Activated CD4-positive, alpha-beta T cell treated with anti-CD3 and anti-CD28 coated beads, Interleukin-2, amount 10 ng/mL, durations not matched to agents 24 days and 14 days (primary cell): Measurements from ENCODE around the gene GALNS. TPM values are rescaled to one million over a fixed set of nuclear protein-coding genes. Genes with fewer than 3 reads are reported as not detected.
"Not testable (repeated sequence)": the region's sequence is repeated elsewhere in the genome, so short reads cannot be mapped to it uniquely, and the experiment has no call there.

Experiments used
- DNase-seq: peaks from one replicate; pipeline ENCODE4 v3.0.0; 2022
- H3K27ac Mint-ChIP-seq: one replicate; pipeline ENCODE4 v1.8.0; 2022; ENCODE audit warnings: mild to moderate bottlenecking, mixed read lengths
- H3K27me3 Mint-ChIP-seq: one replicate; pipeline ENCODE4 v1.8.0; 2022; ENCODE audit warnings: mixed read lengths
- H3K36me3 Mint-ChIP-seq: one replicate; pipeline ENCODE4 v1.8.0; 2022; ENCODE audit warnings: low read depth, mild to moderate bottlenecking, mixed read lengths
- H3K4me1 Mint-ChIP-seq: one replicate; pipeline ENCODE4 v1.8.0; 2021; ENCODE audit warnings: mixed read lengths
- H3K4me3 Mint-ChIP-seq: one replicate; pipeline ENCODE4 v1.8.0; 2022; ENCODE audit warnings: mild to moderate bottlenecking, moderate library complexity, mixed read lengths
- H3K9me3 Mint-ChIP-seq: one replicate; pipeline ENCODE4 v1.8.0; 2021; ENCODE audit warnings: mixed read lengths
- intact Hi-C: fragments of 100-400 bp; cut with micrococcal nuclease; formaldehyde crosslinking; loops from one replicate; pipeline ENCODE4 v1.15.1; 2023
- total RNA-seq: library from RNA; stranded (reverse); gene quantifications from 2 replicates; pipeline ENCODE4 v1.2.3, GENCODE V29; 2022

Gene GALNS
- total RNA-seq, 1 donor from 2014 or later = 23.2 TPM

- intact Hi-C loops = loop anchor here (5.0 to 10.0 kb wide), 2 partner anchors 127 to 325 kb away; partner anchors contain the start of genes CYBA and ZFPM1
- DNase-seq = no peak
- Mint-ChIP-seq H3K4me3 (peak overlapping the region; percentile 81), H3K9me3 (no peaks in the 10 kb centered on the region), H3K36me3 (peaks cover 4% of the 10 kb centered on the region), H3K4me1 (peaks cover 40% of the 10 kb centered on the region), H3K27me3 (no peaks in the 10 kb centered on the region), H3K27ac (peak overlapping the region; percentile 81)
Observed at GRCh38 chr16:88779406-88780141, 77.2 kb downstream of the GALNS start.

GRCh38 chr16:88778541-88779065, 78.1 kb downstream of the GALNS start:
- H3K27ac Mint-ChIP-seq = peak overlapping the region; percentile 56
- no peaks in the 10 kb centered on the region for H3K9me3 Mint-ChIP-seq
- peaks cover 4% of the 10 kb centered on the region for H3K36me3 Mint-ChIP-seq
- no peaks in the 10 kb centered on the region for H3K27me3 Mint-ChIP-seq
- no peak overlapping the region for H3K4me3 Mint-ChIP-seq
- intact Hi-C loops = no loop called here
- no peak for DNase-seq
- peaks cover 39% of the 10 kb centered on the region for H3K4me1 Mint-ChIP-seq

- no peak overlapping the region for H3K27ac Mint-ChIP-seq
- intact Hi-C loops = no loop called here
- H3K9me3 Mint-ChIP-seq = no peaks in the 10 kb centered on the region
- no peak for DNase-seq
- no peak overlapping the region for H3K4me3 Mint-ChIP-seq
- no peaks in the 10 kb centered on the region for H3K27me3 Mint-ChIP-seq
- peaks cover 4% of the 10 kb centered on the region for H3K36me3 Mint-ChIP-seq
- H3K4me1 Mint-ChIP-seq = peaks cover 35% of the 10 kb centered on the region
Observed at GRCh38 chr16:88778271-88778525, 78.5 kb downstream of the GALNS start.

DNA sequence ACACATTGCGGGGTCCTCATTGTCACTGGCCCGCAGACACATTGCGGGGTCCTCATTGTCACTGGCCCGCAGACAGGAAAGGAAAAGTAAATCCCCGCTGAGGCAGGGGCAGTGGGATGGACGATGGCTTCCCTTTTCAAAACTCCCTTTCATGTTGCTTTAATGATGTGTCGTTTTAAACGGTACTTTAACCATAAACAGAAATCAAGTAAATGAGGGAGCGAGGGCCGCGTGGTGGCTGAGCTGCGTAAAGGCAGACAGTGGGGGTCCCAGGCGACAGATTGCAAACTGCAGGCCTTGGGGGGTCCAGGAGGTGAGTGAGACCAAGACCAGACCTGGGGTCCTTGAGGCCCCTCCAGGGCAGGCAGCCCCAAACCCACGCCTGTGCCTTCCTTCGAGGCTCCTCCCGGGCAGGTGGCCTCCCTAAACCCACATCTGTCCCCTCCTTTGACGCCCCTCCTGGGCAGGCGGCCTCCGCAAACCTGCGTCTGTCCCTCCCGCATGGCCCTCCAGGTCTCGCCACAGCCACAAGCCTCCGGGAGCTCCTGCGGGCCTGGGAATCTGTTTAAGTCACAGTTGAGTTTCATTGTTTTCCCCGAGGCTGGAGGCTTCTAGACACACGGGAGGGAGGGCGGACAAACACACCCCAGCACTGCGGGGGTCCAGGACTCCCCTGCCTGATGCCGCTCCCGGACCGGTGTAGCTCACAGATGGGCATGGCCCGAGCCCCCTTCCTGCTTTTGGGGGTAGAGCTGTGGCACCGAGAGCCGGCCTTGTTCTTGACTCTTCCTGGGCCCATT, 79.1 kb downstream of the GALNS start:
- intact Hi-C loops = no loop called here
- no peaks in the 10 kb centered on the region for H3K9me3 Mint-ChIP-seq
- peaks cover 29% of the 10 kb centered on the region for H3K4me1 Mint-ChIP-seq
- no peaks in the 10 kb centered on the region for H3K27me3 Mint-ChIP-seq
- H3K27ac Mint-ChIP-seq = no peak overlapping the region
- no peak overlapping the region for H3K4me3 Mint-ChIP-seq
- peaks cover 2% of the 10 kb centered on the region for H3K36me3 Mint-ChIP-seq
- no peak for DNase-seq

DNA sequence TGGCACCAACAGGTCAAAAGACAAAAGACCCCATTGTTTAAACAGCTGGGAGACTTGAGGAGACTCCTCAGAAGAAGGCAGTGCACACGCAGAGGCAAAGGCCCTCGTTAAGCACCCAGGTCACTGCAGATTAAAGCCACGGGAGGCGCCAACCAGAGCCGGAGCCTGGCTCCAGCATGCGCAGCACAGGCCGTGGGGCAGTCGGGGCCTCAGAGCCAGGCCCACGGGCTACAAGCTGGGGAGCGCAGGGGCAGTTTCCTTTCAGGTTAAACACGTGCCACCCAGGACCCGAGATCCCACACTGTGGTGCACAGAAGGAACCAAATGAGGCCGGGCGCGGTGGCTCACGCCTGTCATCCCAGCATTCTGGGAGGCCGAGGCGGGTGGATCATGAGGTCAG, 80.9 kb downstream of the GALNS start:
- Mint-ChIP-seq H3K27me3 (no peaks in the 10 kb centered on the region), H3K36me3 (no peaks in the 10 kb centered on the region), H3K4me1 (peaks cover 12% of the 10 kb centered on the region), H3K9me3 (no peaks in the 10 kb centered on the region), H3K4me3 (no peak overlapping the region), H3K27ac (no peak overlapping the region)
- intact Hi-C loops = no loop called here
- DNase-seq = no peak

GRCh38 chr16:88774544-88775393, 82.0 kb downstream of the GALNS start:
- no peak overlapping the region for H3K4me3 Mint-ChIP-seq
- H3K27me3 Mint-ChIP-seq = no peaks in the 10 kb centered on the region
- intact Hi-C loops = no loop called here
- DNase-seq = no peak
- H3K9me3 Mint-ChIP-seq = no peaks in the 10 kb centered on the region
- H3K4me1 Mint-ChIP-seq = peaks cover 4% of the 10 kb centered on the region
- peak overlapping the region; percentile 45 for H3K27ac Mint-ChIP-seq
- H3K36me3 Mint-ChIP-seq = no peaks in the 10 kb centered on the region

DNA sequence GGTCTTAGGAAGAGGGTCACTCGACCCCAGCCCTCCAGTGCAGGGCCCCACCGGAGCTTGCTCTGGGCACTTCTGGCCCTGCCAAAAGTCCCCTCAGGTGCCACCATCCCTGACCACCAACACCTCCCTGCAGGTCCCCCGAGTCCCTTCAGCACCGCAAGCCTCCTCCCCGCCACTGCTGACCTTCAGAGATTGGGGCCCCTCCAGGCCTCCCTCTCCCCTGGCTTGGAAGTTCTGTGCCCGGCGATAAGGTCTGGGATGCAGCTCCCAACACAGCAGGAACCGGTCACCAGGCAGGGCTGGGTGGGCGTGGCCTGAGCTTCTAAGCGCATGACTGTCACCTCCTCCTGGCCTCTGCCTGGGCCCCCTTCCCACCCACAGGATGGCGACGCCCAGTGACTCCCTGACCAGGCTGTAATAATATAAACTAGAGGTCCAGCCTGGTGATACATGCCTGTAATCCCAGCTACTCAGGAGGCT, 82.9 kb downstream of the GALNS start:
- intact Hi-C loops = no loop called here
- Mint-ChIP-seq H3K27ac (no peak overlapping the region), H3K9me3 (no peaks in the 10 kb centered on the region), H3K27me3 (no peaks in the 10 kb centered on the region), H3K36me3 (no peaks in the 10 kb centered on the region), H3K4me3 (no peak overlapping the region), H3K4me1 (peaks cover 1% of the 10 kb centered on the region)
- no peak for DNase-seq

DNA sequence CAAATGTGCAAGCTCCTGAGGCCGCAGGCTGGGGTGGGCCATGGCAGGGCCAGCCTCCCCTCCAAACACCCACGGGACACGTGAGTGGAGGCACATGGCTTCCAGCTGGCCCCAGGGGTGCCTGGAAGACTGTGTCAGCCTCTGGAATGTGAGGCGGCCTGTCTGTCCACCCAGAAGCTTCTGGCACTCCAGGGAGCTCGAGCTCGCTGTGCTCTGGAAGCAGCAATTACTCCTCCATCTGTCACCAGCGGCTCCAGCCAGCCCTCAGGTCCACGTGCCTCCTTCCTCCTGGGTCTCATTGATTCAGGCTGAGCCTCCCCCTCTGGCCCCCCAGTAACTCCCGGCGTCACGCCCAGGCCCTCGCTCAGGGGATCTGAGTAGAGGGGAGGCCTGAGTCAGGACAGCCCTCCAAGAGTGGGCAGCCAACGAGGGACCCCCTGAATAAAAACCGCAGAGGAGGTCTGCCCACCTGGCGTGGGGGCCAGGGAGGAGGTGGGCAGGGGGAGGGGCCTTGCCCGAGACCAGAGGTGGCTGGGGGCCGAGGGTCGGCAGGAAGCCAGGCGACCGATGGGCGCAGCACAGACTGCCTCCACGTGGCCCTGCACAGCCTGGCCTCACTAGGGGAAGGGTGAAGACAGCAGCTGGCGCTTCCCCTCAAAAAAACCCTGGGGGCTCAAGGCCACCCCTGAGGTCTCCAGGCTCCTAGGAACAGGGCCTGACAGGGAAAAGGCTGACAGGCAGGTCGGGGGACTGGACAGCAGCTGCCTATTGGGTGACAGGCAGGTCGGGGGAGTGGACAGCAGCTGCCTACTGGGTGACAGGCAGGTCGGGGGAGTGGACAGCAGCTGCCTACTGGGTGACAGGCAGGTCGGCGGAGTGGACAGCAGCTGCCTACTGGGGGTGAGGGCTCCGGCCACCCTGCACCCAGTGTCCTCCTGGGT, 83.6 kb downstream of the GALNS start:
- no peaks in the 10 kb centered on the region for H3K27me3 Mint-ChIP-seq
- H3K4me1 Mint-ChIP-seq = peaks cover 1% of the 10 kb centered on the region
- no peaks in the 10 kb centered on the region for H3K9me3 Mint-ChIP-seq
- no peaks in the 10 kb centered on the region for H3K36me3 Mint-ChIP-seq
- H3K27ac Mint-ChIP-seq = no peak overlapping the region
- no peak overlapping the region for H3K4me3 Mint-ChIP-seq
- DNase-seq = no peak
- intact Hi-C loops = no loop called here

DNA sequence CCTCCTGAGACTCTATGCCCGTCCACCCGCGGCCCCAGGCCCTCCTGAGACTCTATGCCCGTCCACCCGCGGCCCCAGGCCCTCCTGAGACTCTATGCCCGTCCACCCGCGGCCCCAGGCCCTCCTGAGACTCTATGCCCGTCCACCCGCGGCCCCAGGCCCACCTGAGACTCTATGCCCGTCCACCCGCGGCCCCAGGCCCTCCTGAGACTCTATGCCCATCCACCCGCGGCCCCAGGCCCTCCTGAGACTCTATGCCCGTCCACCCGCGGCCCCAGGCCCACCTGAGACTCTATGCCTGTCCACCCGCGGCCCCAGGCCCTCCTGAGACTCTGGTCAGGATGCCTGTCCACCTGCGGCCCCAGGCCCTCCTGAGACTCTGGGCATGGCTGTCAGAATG, 85.0 kb downstream of the GALNS start:
- H3K4me3 Mint-ChIP-seq, H3K27ac Mint-ChIP-seq, H3K4me1 Mint-ChIP-seq, DNase-seq, H3K9me3 Mint-ChIP-seq, intact Hi-C loops, H3K36me3 Mint-ChIP-seq, H3K27me3 Mint-ChIP-seq: not testable (repeated sequence)

- H3K4me1 Mint-ChIP-seq = peaks cover 6% of the 10 kb centered on the region
- no peaks in the 10 kb centered on the region for H3K27me3 Mint-ChIP-seq
- intact Hi-C loops = no loop called here
- peaks cover 2% of the 10 kb centered on the region for H3K36me3 Mint-ChIP-seq
- H3K4me3 Mint-ChIP-seq = no peak overlapping the region
- no peak for DNase-seq
- no peaks in the 10 kb centered on the region for H3K9me3 Mint-ChIP-seq
- no peak overlapping the region for H3K27ac Mint-ChIP-seq
Observed at GRCh38 chr16:88771294-88771772, 85.4 kb downstream of the GALNS start.

GRCh38 chr16:88770461-88771293, 86.1 kb downstream of the GALNS start:
- Mint-ChIP-seq H3K9me3 (no peaks in the 10 kb centered on the region), H3K27me3 (no peaks in the 10 kb centered on the region), H3K27ac (no peak overlapping the region), H3K36me3 (peaks cover 2% of the 10 kb centered on the region), H3K4me1 (peaks cover 10% of the 10 kb centered on the region), H3K4me3 (no peak overlapping the region)
- intact Hi-C loops = no loop called here
- DNase-seq = no peak
